G401 (cell line): Measurements from ENCODE around the gene VRTN. TPM values are rescaled to one million over a fixed set of nuclear protein-coding genes. Genes with fewer than 3 reads are reported as not detected.

Source experiments
- total RNA-seq: library from RNA; depleted of rRNA; stranded (reverse); fragments of >200 nt; shearing (Covaris generic); gene quantifications from 2 replicates; pipeline ENCODE4 v1.2.3, GENCODE V29; 2014; rRNA removed

Gene VRTN
- total RNA-seq, 1 experiment from 2014 or later = not detected

Other genes starting within 250 kb of the VRTN start
- not detected in 2 replicates for gene VSX2, start 109.0 kb upstream of the VRTN start, total RNA-seq
- gene ABCD4, start 45.5 kb upstream of the VRTN start, total RNA-seq = 30.6 and 38.3 TPM in 2 replicates
- gene SYNDIG1L, start 77.7 kb downstream of the VRTN start, total RNA-seq = not detected in 2 replicates
- gene NPC2, start 144.8 kb downstream of the VRTN start, total RNA-seq = 130 and 177 TPM in 2 replicates
- gene ISCA2, start 145.3 kb downstream of the VRTN start, total RNA-seq = 44.6 and 78.7 TPM in 2 replicates